GM21390 (cell line): ENCODE data around the gene ASL.
A peak's percentile ranks its signal among the peaks of the same experiment; 100 is the strongest.
"Not testable (repeated sequence)": the region's sequence is repeated elsewhere in the genome, so short reads cannot be mapped to it uniquely, and the experiment has no call there.

Source experiments
- ATAC-seq: cut with Tn5 transposase; IDR thresholded peaks from one replicate; pipeline ENCODE4 v1.9.1; 2021; ENCODE audit not compliant: unreplicated experiment

ASL gene

GRCh38 chr7:66075590-66076461 lies at the start of gene ASL:
Gene ASL (plus strand): TSS chr7:66075819. CDS start chr7:66076082, 263 bp downstream.
- peak; percentile 99 for ATAC-seq

- ATAC-seq: not testable (repeated sequence)
Measured at GRCh38 chr7:66028342-66028741, 47.3 kb upstream of the ASL start.

- no peak for ATAC-seq
Measured at GRCh38 chr7:66033471-66034385, 41.9 kb upstream of the ASL start.

GRCh38 chr7:66034436-66035010 lies 41.1 kb upstream of the ASL start:
- ATAC-seq: not testable (repeated sequence)

- no peak for ATAC-seq
Measured at GRCh38 chr7:66036382-66036781, 39.2 kb upstream of the ASL start.

- no peak for ATAC-seq
Measured at GRCh38 chr7:66036788-66037187, 38.8 kb upstream of the ASL start.

GRCh38 chr7:66039094-66039670 lies 36.4 kb upstream of the ASL start:
- ATAC-seq: no peak

- no peak for ATAC-seq
Measured at GRCh38 chr7:66043681-66044497, 31.7 kb upstream of the ASL start.

GRCh38 chr7:66044498-66044854 lies 31.1 kb upstream of the ASL start:
- not testable (repeated sequence) for ATAC-seq

GRCh38 chr7:66047426-66047825 lies 28.2 kb upstream of the ASL start:
- no peak for ATAC-seq

GRCh38 chr7:66049886-66050285 lies 25.7 kb upstream of the ASL start:
- not testable (repeated sequence) for ATAC-seq

- no peak for ATAC-seq
Measured at GRCh38 chr7:66050337-66050957, 25.2 kb upstream of the ASL start.

GRCh38 chr7:66050990-66051448 lies 24.6 kb upstream of the ASL start:
- no peak for ATAC-seq

GRCh38 chr7:66052447-66052846 lies 23.2 kb upstream of the ASL start:
- ATAC-seq: no peak

GRCh38 chr7:66054063-66054462 lies 21.6 kb upstream of the ASL start:
- ATAC-seq: no peak

- ATAC-seq: peak; percentile 79
Measured at GRCh38 chr7:66055321-66055956, 20.2 kb upstream of the ASL start.

- no peak for ATAC-seq
Measured at GRCh38 chr7:66060796-66061195, 14.8 kb upstream of the ASL start.

GRCh38 chr7:66069732-66070131 lies 5.9 kb upstream of the ASL start:
- no peak for ATAC-seq

- ATAC-seq: no peak
Measured at GRCh38 chr7:66070222-66070621, 5.4 kb upstream of the ASL start.
